ENCODE measurements around the gene AQP3. TPM values are rescaled to one million over a fixed set of nuclear protein-coding genes. Genes with fewer than 3 reads are reported as not detected.

The AQP3 gene
- total RNA-seq, 4 donors from 2014 or later: 7.1 to 15.3 (median 12.4) TPM

DNA sequence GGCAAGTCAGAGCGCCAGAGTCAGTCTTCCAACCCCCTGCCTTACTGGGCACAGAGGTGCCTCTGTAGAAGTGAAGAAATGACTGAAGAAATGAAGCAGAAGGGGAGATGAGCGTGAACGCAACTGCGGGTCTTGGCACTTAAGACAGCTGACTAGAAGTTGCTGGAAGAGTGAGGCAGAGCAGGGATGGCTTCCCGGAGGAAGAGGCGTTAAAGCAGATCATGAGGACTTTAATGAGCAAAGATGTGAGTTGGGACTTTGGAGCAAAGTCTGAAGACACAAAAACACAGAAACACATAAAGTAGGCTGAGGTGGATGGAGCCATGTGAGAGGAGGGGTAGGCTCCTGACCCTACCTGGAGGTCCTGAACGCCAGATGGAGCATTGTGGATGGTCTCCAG lies 7.2 kb downstream of the AQP3 start:
- no peak for DNase-seq
- Histone ChIP-seq H3K4me1 (peaks cover 0 to 8% (median 0%) of the 10 kb centered on the region in 4 donors), H3K9me3 (no peaks in the 10 kb centered on the region), H3K4me3 (no peak overlapping the region), H3K27me3 (no peaks in the 10 kb centered on the region), H3K36me3 (no peaks in the 10 kb centered on the region), H3K27ac (no peak overlapping the region)
- TF ChIP-seq CTCF (IDR thresholded peaks at IDR 0.05) (no peak), POLR2A (IDR thresholded peaks at IDR 0.05) (no peak), EP300 (IDR thresholded peaks at IDR 0.05; ENCODE audit: low read depth) (no peak), POLR2AphosphoS5 (IDR thresholded peaks at IDR 0.05) (no peak)
- intact Hi-C loops (cut with DNase I; ENCODE audit: low total_unique reads): no loop called here
- in situ Hi-C loops (cut with MboI; ENCODE audit: low pct_ligation_motif_present in 1 of 4, low pct_unique_long_range_greater_than_20kb in 1 of 4, low sequenced_read_pairs in 3 of 4): no loop called here
- WGBS, 2 donors (ENCODE audit: low coverage in 1 of 2): 88 to 91% methylated on average over 6 to 7 of the region's 7 CpGs

GRCh38 chr9:33439731-33440130 lies 7.7 kb downstream of the AQP3 start:
- 50 to 62% methylated on average over 2 to 6 of the region's 6 CpGs for WGBS, 2 donors (ENCODE audit: low coverage in 1 of 2)
- intact Hi-C loops (cut with DNase I; ENCODE audit: low total_unique reads) (no loop called here), in situ Hi-C loops (cut with MboI; ENCODE audit: low pct_ligation_motif_present in 1 of 4, low pct_unique_long_range_greater_than_20kb in 1 of 4, low sequenced_read_pairs in 3 of 4) (no loop called here)
- Histone ChIP-seq H3K27ac (no peak overlapping the region), H3K9me3 (no peaks in the 10 kb centered on the region), H3K27me3 (no peaks in the 10 kb centered on the region), H3K4me1 (peaks cover 0 to 4% (median 0%) of the 10 kb centered on the region in 4 donors), H3K36me3 (no peaks in the 10 kb centered on the region), H3K4me3 (no peak overlapping the region)
- no peak for DNase-seq
- TF ChIP-seq CTCF (IDR thresholded peaks at IDR 0.05) (no peak), POLR2AphosphoS5 (IDR thresholded peaks at IDR 0.05) (no peak), EP300 (IDR thresholded peaks at IDR 0.05; ENCODE audit: low read depth) (no peak), POLR2A (IDR thresholded peaks at IDR 0.05) (no peak)

- DNase-seq: no peak
Measured at GRCh38 chr9:33438926-33439680, 8.3 kb downstream of the AQP3 start.

GRCh38 chr9:33437898-33438297 lies 9.5 kb downstream of the AQP3 start:
- Histone ChIP-seq H3K4me1 (peaks cover 0 to 4% (median 0%) of the 10 kb centered on the region in 4 donors), H3K27me3 (no peaks in the 10 kb centered on the region), H3K36me3 (no peaks in the 10 kb centered on the region), H3K27ac (no peak overlapping the region), H3K4me3 (no peak overlapping the region), H3K9me3 (no peaks in the 10 kb centered on the region)
- in situ Hi-C loops (cut with MboI; ENCODE audit: low pct_ligation_motif_present in 1 of 4, low pct_unique_long_range_greater_than_20kb in 1 of 4, low sequenced_read_pairs in 3 of 4) (no loop called here), intact Hi-C loops (cut with DNase I; ENCODE audit: low total_unique reads) (no loop called here)
- WGBS, 2 donors (ENCODE audit: low coverage in 1 of 2): 83 to 100% methylated on average over 1 of the region's 1 CpG
- TF ChIP-seq EP300 (IDR thresholded peaks at IDR 0.05; ENCODE audit: low read depth): no peak
- no peak for DNase-seq

More at GRCh38 chr9:33438926-33439680, 8.3 kb downstream of the AQP3 start:
- Histone ChIP-seq H3K9me3 (no peaks in the 10 kb centered on the region), H3K4me1 (peaks cover 0 to 4% (median 0%) of the 10 kb centered on the region in 4 donors), H3K27me3 (no peaks in the 10 kb centered on the region), H3K27ac (no peak overlapping the region), H3K4me3 (no peak overlapping the region), H3K36me3 (no peaks in the 10 kb centered on the region)
- in situ Hi-C loops (cut with MboI; ENCODE audit: low pct_ligation_motif_present in 1 of 4, low pct_unique_long_range_greater_than_20kb in 1 of 4, low sequenced_read_pairs in 3 of 4) (no loop called here), intact Hi-C loops (cut with DNase I; ENCODE audit: low total_unique reads) (no loop called here)
- 43 to 82% methylated on average over 3 to 7 of the region's 7 CpGs for WGBS, 2 donors (ENCODE audit: low coverage in 1 of 2)
- TF ChIP-seq CTCF (IDR thresholded peaks at IDR 0.05) (no peak), POLR2AphosphoS5 (IDR thresholded peaks at IDR 0.05) (no peak), EP300 (IDR thresholded peaks at IDR 0.05; ENCODE audit: low read depth) (no peak), POLR2A (IDR thresholded peaks at IDR 0.05) (no peak)
